ENCODE results near the gene ADGRD1.
"Not testable (repeated sequence)": the region's sequence is repeated elsewhere in the genome, so short reads cannot be mapped to it uniquely, and the experiment has no call there.

ADGRD1 gene

DNA sequence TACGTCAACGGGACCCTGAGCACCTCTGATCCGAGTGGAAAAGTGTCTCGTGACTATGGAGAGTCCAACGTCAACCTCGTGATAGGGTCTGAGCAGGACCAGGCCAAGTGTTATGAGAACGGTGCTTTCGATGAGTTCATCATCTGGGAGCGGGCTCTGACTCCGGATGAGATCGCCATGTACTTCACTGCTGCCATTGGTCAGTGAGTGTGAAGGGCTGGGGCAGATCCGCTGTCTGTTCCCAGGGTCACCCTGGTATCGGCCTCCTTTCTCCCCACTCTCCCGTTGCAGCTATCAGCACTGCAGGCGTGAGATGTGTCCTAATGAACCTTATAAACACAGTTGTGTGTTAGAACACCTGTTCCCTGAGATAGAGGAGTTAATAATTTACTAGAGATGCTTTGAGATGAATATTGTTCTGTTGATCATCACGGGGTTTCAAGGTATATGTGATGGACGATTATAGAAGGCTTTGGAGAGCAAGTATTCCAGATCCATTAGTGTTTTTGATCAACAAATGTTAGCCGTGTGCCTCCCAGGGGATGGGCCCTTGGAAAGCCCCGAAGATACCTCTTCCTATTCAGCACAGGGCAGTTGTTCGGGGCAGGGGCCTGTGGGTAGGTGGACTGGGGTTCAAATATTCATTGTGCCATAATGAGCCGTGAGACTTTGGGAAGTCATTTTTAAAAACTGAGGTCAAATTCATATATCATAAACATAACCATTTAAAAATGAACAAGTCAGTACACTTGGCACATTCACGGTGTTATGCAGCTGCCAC lies 33.6 kb downstream of the ADGRD1 start:
- peaks cover 6% of the 10 kb centered on the region for H3K27me3 ChIP-seq (ENCODE audit: insufficient read depth, low read length)
- no peak overlapping the region for H3K4me3 ChIP-seq (ENCODE audit: low read length)
- H3K4me1 ChIP-seq (ENCODE audit: insufficient read depth, low read length), result no peaks in the 10 kb centered on the region

GRCh38 chr12:130988261-130988660 lies 34.6 kb downstream of the ADGRD1 start:
- peaks cover 9% of the 10 kb centered on the region for H3K27me3 ChIP-seq (ENCODE audit: insufficient read depth, low read length)
- H2AFZ ChIP-seq (ENCODE audit: low read depth, low read length), result no peak overlapping the region
- no peaks in the 10 kb centered on the region for H3K36me3 ChIP-seq (ENCODE audit: insufficient read depth, low read length)
- H3K4me3 ChIP-seq (ENCODE audit: low read length), result no peak overlapping the region
- no peaks in the 10 kb centered on the region for H3K4me1 ChIP-seq (ENCODE audit: insufficient read depth, low read length)
- no peaks in the 10 kb centered on the region for H3K9me3 ChIP-seq (ENCODE audit: low read length)

More for the DNA sequence above, 33.6 kb downstream of the ADGRD1 start:
- no peaks in the 10 kb centered on the region for H3K9me3 ChIP-seq (ENCODE audit: low read length)
- H3K36me3 ChIP-seq (ENCODE audit: insufficient read depth, low read length), result no peaks in the 10 kb centered on the region
- no peak overlapping the region for H2AFZ ChIP-seq (ENCODE audit: low read depth, low read length)

DNA sequence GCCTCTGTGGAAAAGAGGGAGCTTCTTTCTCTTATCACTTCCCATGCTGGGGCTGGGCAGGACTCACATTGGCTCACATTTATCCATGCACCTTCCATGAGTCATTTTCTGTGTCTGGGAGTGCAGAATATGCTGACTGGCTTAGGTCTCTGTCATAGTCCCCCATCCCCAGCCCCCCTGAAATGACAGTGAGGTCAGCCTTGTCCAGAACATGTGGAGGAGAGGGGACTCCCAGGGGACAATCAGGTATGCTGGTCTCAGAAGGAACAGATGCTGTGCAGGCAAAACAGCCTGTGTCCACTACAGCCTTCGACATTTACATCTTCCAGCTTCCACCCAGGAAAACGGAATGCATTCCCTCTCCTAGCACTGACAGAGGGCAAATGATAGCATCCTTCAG lies 35.0 kb downstream of the ADGRD1 start:
- no peak overlapping the region for H3K4me3 ChIP-seq (ENCODE audit: low read length)
- H3K36me3 ChIP-seq (ENCODE audit: insufficient read depth, low read length), result no peaks in the 10 kb centered on the region
- peaks cover 9% of the 10 kb centered on the region for H3K27me3 ChIP-seq (ENCODE audit: insufficient read depth, low read length)
- no peak overlapping the region for H2AFZ ChIP-seq (ENCODE audit: low read depth, low read length)
- H3K4me1 ChIP-seq (ENCODE audit: insufficient read depth, low read length), result no peaks in the 10 kb centered on the region
- H3K9me3 ChIP-seq (ENCODE audit: low read length), result no peaks in the 10 kb centered on the region

DNA sequence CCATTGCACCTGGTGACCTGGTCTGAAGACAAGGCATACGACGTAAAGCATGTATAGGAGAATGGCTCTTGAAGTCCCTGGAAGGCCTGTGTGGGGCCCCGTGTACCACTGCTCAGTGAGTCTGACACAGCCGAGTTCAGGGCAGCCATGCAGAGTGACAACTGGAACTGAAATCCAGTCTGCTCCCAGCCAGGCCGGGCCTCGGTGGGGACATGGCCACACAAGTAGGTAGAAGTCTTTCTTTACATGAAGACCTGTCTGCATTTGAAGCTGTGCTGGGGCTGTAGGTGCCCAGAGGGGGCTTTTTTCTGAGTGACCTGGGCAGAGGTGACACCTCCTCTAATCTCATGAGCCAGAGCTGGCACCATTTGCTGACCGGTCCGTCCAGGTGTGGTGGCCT lies 35.7 kb downstream of the ADGRD1 start:
- no peak overlapping the region for H3K4me3 ChIP-seq (ENCODE audit: low read length)
- H3K27me3 ChIP-seq (ENCODE audit: insufficient read depth, low read length), result peaks cover 9% of the 10 kb centered on the region
- no peaks in the 10 kb centered on the region for H3K4me1 ChIP-seq (ENCODE audit: insufficient read depth, low read length)
- H3K9me3 ChIP-seq (ENCODE audit: low read length), result no peaks in the 10 kb centered on the region
- no peak overlapping the region for H2AFZ ChIP-seq (ENCODE audit: low read depth, low read length)
- H3K36me3 ChIP-seq (ENCODE audit: insufficient read depth, low read length), result no peaks in the 10 kb centered on the region

GRCh38 chr12:130990034-130990433 lies 36.3 kb downstream of the ADGRD1 start:
- H3K4me3 ChIP-seq (ENCODE audit: low read length), result no peak overlapping the region
- H3K27me3 ChIP-seq (ENCODE audit: insufficient read depth, low read length), result peaks cover 9% of the 10 kb centered on the region
- H3K9me3 ChIP-seq (ENCODE audit: low read length), result no peaks in the 10 kb centered on the region
- H3K36me3 ChIP-seq (ENCODE audit: insufficient read depth, low read length), result no peaks in the 10 kb centered on the region
- H3K4me1 ChIP-seq (ENCODE audit: insufficient read depth, low read length), result no peaks in the 10 kb centered on the region
- no peak overlapping the region for H2AFZ ChIP-seq (ENCODE audit: low read depth, low read length)

GRCh38 chr12:130992448-130992847 lies 38.7 kb downstream of the ADGRD1 start:
- H3K9me3 ChIP-seq (ENCODE audit: low read length), result no peaks in the 10 kb centered on the region
- H3K27me3 ChIP-seq (ENCODE audit: insufficient read depth, low read length), result peaks cover 9% of the 10 kb centered on the region

GRCh38 chr12:130992979-130993538 lies 39.4 kb downstream of the ADGRD1 start:
- no peaks in the 10 kb centered on the region for H3K4me1 ChIP-seq (ENCODE audit: insufficient read depth, low read length)
- peaks cover 9% of the 10 kb centered on the region for H3K27me3 ChIP-seq (ENCODE audit: insufficient read depth, low read length)
- H2AFZ ChIP-seq (ENCODE audit: low read depth, low read length), result no peak overlapping the region
- no peaks in the 10 kb centered on the region for H3K36me3 ChIP-seq (ENCODE audit: insufficient read depth, low read length)
- H3K9me3 ChIP-seq (ENCODE audit: low read length), result no peaks in the 10 kb centered on the region
- H3K4me3 ChIP-seq (ENCODE audit: low read length), result no peak overlapping the region

More at GRCh38 chr12:130992448-130992847, 38.7 kb downstream of the ADGRD1 start:
- H3K36me3 ChIP-seq (ENCODE audit: insufficient read depth, low read length), result no peaks in the 10 kb centered on the region
- no peak overlapping the region for H3K4me3 ChIP-seq (ENCODE audit: low read length)
- H2AFZ ChIP-seq (ENCODE audit: low read depth, low read length), result no peak overlapping the region
- H3K4me1 ChIP-seq (ENCODE audit: insufficient read depth, low read length), result no peaks in the 10 kb centered on the region

- H3K36me3 ChIP-seq (ENCODE audit: insufficient read depth, low read length), result no peaks in the 10 kb centered on the region
- peaks cover 9% of the 10 kb centered on the region for H3K27me3 ChIP-seq (ENCODE audit: insufficient read depth, low read length)
- H3K9me3 ChIP-seq (ENCODE audit: low read length), result peaks cover 2% of the 10 kb centered on the region
- no peaks in the 10 kb centered on the region for H3K4me1 ChIP-seq (ENCODE audit: insufficient read depth, low read length)
- H3K4me3 ChIP-seq (ENCODE audit: low read length), result no peak overlapping the region
- no peak overlapping the region for H2AFZ ChIP-seq (ENCODE audit: low read depth, low read length)
Observed at GRCh38 chr12:130993759-130994670, 40.3 kb downstream of the ADGRD1 start.

DNA sequence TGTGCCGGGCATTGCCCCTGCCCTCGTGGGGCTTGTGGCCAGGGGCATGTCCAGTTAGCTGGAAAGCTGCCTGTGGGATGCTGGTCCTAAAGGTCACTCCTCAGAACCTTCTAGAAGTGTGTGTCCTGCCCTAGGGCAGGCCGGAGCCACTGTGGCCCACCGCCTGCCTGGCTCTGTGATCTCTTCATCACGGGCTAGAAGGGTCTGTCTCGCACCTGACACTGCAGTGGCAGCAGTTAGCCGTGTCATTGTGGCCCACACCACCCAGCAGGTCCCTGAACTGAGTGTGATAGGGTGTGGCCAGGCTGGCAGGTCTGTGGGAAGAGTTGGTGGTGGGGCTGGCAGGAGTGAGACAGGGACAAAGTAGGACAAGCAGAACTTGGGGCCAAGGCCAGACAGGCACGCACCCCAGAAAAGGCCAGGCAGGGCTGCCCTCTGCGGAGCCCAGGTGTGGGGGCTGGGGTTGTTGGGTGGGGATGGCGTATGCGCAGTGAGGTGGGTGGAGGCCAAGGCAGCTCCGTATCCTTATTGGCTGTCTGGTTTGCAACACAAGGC lies 41.2 kb downstream of the ADGRD1 start:
- Histone ChIP-seq H3K4me1 (ENCODE audit: insufficient read depth, low read length) (no peaks in the 10 kb centered on the region), H3K4me3 (ENCODE audit: low read length) (no peak overlapping the region), H3K9me3 (ENCODE audit: low read length) (peaks cover 2% of the 10 kb centered on the region), H2AFZ (ENCODE audit: low read depth, low read length) (no peak overlapping the region), H3K27me3 (ENCODE audit: insufficient read depth, low read length) (peaks cover 6% of the 10 kb centered on the region), H3K36me3 (ENCODE audit: insufficient read depth, low read length) (no peaks in the 10 kb centered on the region)

- H3K27me3 ChIP-seq (ENCODE audit: insufficient read depth, low read length); H2AFZ ChIP-seq (ENCODE audit: low read depth, low read length); H3K4me1 ChIP-seq (ENCODE audit: insufficient read depth, low read length); H3K4me3 ChIP-seq (ENCODE audit: low read length); H3K9me3 ChIP-seq (ENCODE audit: low read length); H3K36me3 ChIP-seq (ENCODE audit: insufficient read depth, low read length): not testable (repeated sequence)
Observed at GRCh38 chr12:130995386-130995969, 41.8 kb downstream of the ADGRD1 start.

DNA sequence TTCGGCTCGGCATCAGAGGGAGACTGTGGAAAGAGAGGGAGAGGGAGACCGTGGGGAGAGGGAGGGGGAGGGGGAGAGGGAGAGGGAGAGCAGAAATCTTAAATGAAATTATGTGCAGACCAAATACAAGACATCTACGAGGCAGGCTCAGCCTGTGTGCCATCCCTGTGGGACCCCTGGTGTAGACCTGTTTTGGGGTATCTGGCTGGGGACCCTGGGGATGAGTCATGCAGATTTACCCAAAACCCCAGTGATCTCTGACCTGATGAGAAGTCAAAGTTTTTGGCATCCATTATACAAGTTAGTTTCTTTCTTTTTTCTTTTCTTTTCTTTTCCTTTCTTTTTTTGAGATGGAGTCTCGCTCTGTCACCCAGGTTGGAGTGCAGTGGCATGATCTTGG lies 44.4 kb downstream of the ADGRD1 start:
- H3K9me3 ChIP-seq (ENCODE audit: low read length), result peaks cover 2% of the 10 kb centered on the region
- no peak overlapping the region for H3K4me3 ChIP-seq (ENCODE audit: low read length)
- H3K36me3 ChIP-seq (ENCODE audit: insufficient read depth, low read length), result no peaks in the 10 kb centered on the region
- no peaks in the 10 kb centered on the region for H3K4me1 ChIP-seq (ENCODE audit: insufficient read depth, low read length)
- peaks cover 10% of the 10 kb centered on the region for H3K27me3 ChIP-seq (ENCODE audit: insufficient read depth, low read length)
- H2AFZ ChIP-seq (ENCODE audit: low read depth, low read length), result no peak overlapping the region

DNA sequence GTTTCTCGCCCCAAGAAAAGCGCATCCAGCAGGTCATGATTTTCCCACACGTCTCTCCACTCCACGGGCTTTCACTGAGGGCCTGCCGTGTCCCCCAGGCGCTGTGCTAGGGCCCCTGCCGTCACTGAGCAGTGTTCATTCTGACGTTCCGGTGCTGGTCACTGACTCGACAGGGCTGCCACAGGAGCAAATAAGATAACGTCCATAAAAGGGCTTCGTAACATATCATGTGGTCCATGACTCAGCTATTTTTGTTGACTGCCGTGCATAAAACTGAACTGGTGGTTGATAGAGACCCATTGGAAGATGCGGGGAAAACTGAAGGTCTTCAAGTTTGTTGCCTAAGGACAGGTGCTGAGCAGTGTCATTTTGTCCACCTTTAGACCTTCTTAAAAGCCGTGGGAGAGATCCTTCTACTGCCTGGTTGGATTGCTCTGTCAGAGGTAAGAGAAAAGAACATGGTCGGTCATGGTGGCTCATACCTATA lies 46.3 kb downstream of the ADGRD1 start:
- peaks cover 25% of the 10 kb centered on the region for H3K27me3 ChIP-seq (ENCODE audit: insufficient read depth, low read length)
- H2AFZ ChIP-seq (ENCODE audit: low read depth, low read length), result no peak overlapping the region
- H3K9me3 ChIP-seq (ENCODE audit: low read length), result peaks cover 2% of the 10 kb centered on the region
- H3K4me3 ChIP-seq (ENCODE audit: low read length), result no peak overlapping the region
- no peaks in the 10 kb centered on the region for H3K36me3 ChIP-seq (ENCODE audit: insufficient read depth, low read length)
- peaks cover 7% of the 10 kb centered on the region for H3K4me1 ChIP-seq (ENCODE audit: insufficient read depth, low read length)
